HG02938 (cell line): ENCODE data around the gene AK4.
"Not testable (repeated sequence)": the region's sequence is repeated elsewhere in the genome, so short reads cannot be mapped to it uniquely, and the experiment has no call there.

Experiments used
- ATAC-seq: cut with Tn5 transposase; IDR thresholded peaks from one replicate; pipeline ENCODE4 v1.9.1; 2021; ENCODE audit warnings: mild to moderate bottlenecking, moderate library complexity; ENCODE audit not compliant: unreplicated experiment

The AK4 gene

GRCh38 chr1:65148178-65148547, at the start of gene AK4:
Gene AK4, plus strand, starts transcription at chr1:65148203. Its CDS starts 205 bp downstream, at chr1:65148408.
- ATAC-seq, result peak; percentile 4

DNA sequence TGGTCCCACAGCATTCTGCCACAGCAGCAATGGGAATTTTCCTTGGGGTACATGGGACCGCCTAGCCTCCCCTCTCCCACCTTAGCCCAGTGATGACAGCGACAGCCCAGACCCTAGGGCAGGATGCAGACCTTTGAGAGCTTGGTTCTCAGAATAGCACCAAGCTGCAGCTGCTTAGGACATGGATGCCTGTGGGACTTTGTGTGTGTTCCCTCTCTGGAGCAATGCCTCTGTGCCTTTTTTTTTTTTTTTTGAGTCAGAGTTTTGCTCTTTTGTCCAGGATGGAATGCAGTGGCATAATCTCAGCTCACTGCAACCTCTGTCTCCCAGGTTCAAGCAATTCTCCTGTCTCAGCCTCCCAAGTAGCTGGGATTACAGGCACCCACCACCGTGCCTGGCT, 44.2 kb upstream of the AK4 start:
- ATAC-seq, result no peak

GRCh38 chr1:65104854-65105534, 43.0 kb upstream of the AK4 start:
- no peak for ATAC-seq

DNA sequence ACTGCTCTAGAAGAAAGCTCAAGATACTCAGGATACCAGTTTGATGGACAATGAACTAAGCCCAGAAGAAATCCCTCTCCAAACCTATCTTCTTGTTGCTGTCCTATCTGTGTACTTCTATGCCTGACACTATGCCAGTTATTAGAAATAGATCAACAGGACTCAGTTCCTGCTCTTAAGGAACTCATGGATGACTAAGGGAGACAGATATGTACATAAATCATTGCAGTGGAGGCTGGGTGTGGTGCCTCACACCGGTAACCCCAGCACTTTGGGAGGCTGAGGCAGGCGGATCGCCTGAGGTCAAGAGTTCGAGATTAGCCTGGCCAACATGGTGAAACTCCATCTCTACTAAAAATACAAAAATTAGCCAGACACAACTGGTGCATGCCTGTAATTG, 42.4 kb upstream of the AK4 start:
- no peak for ATAC-seq

GRCh38 chr1:65108025-65108642, 39.9 kb upstream of the AK4 start:
- ATAC-seq, result no peak

- ATAC-seq, result no peak
Measured at GRCh38 chr1:65109487-65109886, 38.5 kb upstream of the AK4 start.

- ATAC-seq, result no peak
Measured at GRCh38 chr1:65112811-65113210, 35.2 kb upstream of the AK4 start.

DNA sequence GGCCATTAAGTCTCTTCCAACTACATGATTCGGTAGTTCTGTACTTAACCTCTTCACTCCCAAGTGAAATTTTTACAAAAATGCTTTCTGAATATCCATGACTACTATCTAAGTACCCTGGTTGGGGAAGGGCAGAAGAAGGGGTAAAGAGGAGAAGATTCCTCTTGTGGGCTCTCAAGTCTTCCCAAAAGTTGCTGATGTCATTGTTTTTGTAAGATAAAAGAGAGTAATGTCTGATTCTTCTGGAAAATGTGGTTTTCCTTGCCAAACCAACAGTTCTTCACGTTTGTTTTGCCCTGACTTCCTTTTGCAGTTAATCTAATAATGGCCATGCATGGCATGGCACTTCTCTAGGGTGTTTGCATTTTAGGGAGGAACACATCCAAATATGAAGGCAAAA, 34.7 kb upstream of the AK4 start:
- ATAC-seq, result no peak

- no peak for ATAC-seq
Measured at GRCh38 chr1:65114322-65114721, 33.7 kb upstream of the AK4 start.

GRCh38 chr1:65119951-65120350, 28.1 kb upstream of the AK4 start:
- ATAC-seq, result no peak

- ATAC-seq, result not testable (repeated sequence)
Measured at GRCh38 chr1:65129104-65129503, 18.9 kb upstream of the AK4 start.

- no peak for ATAC-seq
Measured at GRCh38 chr1:65138524-65138923, 9.5 kb upstream of the AK4 start.

DNA sequence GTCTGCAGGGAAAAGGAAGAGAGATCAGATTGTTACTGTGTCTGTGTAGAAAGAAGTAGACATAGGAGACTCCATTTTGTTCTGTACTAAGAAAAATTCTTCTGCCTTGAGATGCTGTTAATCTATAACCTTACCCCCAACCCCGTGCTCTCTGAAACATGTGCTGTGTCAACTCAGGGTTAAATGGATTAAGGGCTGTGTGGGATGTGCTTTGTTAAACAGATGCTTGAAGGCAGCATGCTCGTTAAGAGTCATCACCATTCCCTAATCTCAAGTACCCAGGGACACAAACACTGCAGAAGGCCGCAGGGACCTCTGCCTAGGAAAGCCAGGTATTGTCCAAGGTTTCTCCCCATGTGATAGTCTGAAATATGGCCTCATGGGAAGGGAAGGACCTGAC, 8.2 kb upstream of the AK4 start:
- not testable (repeated sequence) for ATAC-seq

- ATAC-seq, result no peak
Measured at GRCh38 chr1:65141394-65141793, 6.6 kb upstream of the AK4 start.

GRCh38 chr1:65141918-65142317, 6.1 kb upstream of the AK4 start:
- no peak for ATAC-seq

GRCh38 chr1:65143112-65143658, 4.8 kb upstream of the AK4 start:
- not testable (repeated sequence) for ATAC-seq

DNA sequence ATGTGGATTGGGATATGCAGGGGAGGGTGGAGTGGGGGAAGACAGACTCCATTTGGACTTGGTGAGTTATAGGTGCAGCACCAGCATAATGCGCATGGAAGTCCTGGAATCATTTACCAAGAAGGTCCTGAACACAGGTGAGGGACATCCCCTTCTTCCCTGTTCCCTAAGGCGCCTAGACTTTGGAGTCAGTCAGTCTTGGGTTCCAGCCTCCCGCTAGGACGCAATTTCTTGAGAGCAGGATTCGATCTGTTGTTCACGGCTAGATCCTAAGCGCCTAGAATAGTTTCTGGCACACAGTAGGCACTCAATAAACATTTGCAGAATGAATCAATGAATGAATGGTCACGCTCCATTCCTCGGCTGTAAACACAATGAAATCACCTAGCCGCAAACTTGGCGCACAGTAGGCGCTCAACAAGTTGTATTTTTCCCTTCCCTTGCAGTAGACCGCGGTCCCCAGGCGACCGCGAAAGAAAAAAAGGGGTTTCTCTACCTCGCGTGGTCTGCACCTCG, 1.0 kb upstream of the AK4 start:
- ATAC-seq, result no peak

DNA sequence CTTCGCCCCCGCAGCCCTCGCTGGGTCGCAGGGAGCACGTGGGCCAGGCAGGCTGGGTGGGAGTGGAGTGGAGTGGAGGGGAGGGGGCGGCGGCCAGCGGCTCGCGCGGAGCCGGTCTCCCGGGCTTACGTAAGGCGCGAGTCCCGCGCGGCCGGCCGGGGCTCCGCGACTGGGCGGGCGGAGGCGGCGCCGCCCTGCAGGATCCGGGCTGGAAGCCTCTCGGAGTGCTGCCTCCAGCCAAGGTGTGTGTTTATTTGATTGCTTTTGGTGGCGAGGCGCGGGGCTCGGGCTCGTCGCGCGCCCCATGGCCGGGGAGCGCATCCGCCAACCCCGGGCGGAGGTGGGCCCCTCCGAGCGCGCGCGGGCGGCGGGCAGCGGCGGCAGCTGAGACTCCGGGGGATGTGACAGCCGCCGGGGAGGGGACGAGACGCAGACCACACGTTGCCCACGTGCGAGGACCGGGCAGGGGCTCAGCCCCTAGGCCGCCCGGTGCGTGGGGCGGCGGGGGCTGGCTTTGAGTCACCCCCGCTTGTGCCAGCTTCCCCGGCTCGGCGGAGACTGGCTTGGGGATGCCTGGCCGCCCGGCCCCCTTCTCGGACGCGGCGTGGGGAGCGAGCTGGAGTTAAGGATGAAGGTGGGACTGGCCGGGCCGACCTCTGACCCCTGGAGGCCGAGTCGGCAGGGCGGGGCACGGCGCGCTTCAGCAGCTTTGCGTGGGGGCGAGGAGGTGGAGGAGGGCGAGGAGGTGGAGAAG, 402 bp upstream of the AK4 start:
- ATAC-seq, result peak; percentile 63

DNA sequence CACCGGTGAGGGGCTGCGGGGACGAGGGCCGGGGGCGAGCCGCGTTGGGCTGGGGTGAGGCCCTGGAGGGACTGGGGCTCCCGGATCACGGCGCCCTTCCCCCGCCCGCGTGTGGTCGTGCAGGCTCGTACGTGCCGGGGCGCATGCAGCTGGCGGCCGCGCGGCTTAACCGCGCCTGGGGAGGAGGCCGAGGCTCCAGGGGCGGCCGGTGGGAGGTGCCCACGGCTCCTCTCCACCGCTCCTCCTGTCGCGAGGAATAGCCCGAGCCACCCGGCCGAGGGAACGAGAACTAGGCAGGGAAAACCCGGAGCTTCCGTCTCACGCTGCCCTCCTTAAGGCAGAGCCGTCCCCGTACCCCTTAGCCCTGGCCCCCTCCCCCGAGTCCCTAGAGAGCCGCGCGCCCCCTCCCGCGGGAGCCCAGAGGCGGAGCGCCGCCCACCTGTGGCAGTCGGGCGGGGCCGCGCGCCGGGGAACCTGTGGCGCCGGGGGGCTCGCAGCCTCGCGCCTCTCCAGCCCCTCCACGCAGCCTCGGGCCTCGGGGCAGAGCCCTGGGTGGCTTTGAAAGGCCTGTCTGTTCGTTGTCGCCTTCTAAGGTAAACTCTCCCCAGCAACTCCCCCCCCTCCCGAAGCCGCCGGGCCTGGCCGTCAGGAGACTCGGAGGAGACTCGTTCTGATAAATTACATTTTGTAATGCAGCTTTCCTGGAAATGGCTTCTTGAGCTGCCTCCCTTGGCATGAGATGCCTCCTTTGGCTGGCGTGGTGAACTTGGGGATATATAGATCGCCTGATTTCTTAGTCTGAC, 746 bp downstream of the AK4 start:
- ATAC-seq, result peak; percentile 42

- ATAC-seq, result no peak
Measured at GRCh38 chr1:65149351-65150107, 1.5 kb downstream of the AK4 start.
